HG03575 (cell line): ENCODE results near the gene GSTP1.
"Not testable (repeated sequence)": the region's sequence is repeated elsewhere in the genome, so short reads cannot be mapped to it uniquely, and the experiment has no call there.

Source experiments
- ATAC-seq: cut with Tn5 transposase; IDR thresholded peaks from one replicate; pipeline ENCODE4 v1.9.1; 2021; ENCODE audit not compliant: unreplicated experiment, insufficient number of reproducible peaks, low FRiP score; ENCODE audit errors: extremely low read depth

GSTP1 gene

GRCh38 chr11:67583247-67584204 is at the start of gene GSTP1:
Gene GSTP1 (plus strand): TSS chr11:67583812. CDS start chr11:67583844, 32 bp downstream.
- ATAC-seq, result no peak

- no peak for ATAC-seq
These were observed 49.4 kb upstream of the GSTP1 start for GRCh38 chr11:67534070-67534679.

GRCh38 chr11:67535561-67535960 is 48.1 kb upstream of the GSTP1 start:
- ATAC-seq, result no peak

DNA sequence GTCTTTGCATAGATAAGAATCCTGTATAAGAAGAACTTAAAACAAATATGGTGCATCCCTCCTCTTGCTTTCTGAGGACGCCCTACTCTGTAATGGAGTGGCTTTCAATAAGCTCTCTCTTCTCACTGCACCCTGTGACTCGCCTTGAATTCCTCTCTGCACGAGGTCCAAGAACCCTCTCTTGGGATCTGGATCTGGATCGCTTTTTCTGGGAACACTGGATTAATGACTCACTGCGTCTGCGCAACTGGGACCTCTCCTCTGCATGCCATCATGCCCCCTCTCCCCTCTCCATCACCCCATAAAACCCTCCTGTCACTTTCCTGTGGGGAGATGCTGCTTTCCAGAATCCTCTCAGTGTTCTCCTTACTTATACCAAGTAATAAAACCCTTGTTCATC is 45.3 kb upstream of the GSTP1 start:
- no peak for ATAC-seq

- no peak for ATAC-seq
These were observed 44.6 kb upstream of the GSTP1 start for GRCh38 chr11:67538823-67539505.

GRCh38 chr11:67539550-67539949 is 44.1 kb upstream of the GSTP1 start:
- ATAC-seq, result no peak

- ATAC-seq, result no peak
These were observed 42.4 kb upstream of the GSTP1 start for GRCh38 chr11:67541198-67541597.

DNA sequence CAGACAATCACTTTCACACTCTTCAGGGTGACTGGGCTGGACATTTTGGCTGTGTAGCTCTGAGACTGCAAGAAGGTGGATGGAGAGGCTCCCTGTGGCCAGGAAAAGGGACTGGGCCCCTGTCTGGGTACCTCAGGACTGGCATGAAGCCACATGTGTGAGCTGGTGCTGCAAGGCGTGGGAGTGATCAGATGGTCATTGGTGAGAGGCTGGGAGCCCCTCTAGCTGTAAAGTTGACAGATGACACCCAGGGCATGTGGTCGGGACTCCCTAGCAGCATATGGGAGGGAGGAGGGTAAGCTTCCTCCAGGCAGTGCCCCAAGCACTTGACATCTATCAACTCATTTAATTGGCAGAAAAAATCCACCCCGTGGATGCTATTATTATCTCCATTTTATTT is 41.4 kb upstream of the GSTP1 start:
- ATAC-seq, result no peak

DNA sequence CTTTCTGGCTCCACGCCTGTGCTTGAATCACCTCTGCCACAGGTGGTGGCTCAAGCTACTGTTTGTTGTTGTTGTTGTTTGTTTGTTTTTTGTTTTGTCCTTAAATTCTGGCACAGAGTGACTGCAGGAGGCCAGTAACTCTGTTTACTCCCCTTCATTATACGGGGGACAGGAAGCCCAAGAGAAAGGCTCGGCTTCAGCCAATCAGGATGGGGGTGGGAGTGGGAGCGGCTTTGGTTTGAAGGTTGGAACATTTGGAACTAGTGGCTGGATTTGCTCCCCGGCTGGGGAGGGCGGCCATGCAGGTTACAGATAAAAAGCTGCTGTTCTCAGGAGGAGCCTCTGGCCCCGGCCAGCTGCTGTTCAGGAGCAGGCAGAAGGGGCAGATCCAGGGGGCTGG is 40.6 kb upstream of the GSTP1 start:
- ATAC-seq, result no peak

- no peak for ATAC-seq
These were observed 40.0 kb upstream of the GSTP1 start for GRCh38 chr11:67543585-67543984.

DNA sequence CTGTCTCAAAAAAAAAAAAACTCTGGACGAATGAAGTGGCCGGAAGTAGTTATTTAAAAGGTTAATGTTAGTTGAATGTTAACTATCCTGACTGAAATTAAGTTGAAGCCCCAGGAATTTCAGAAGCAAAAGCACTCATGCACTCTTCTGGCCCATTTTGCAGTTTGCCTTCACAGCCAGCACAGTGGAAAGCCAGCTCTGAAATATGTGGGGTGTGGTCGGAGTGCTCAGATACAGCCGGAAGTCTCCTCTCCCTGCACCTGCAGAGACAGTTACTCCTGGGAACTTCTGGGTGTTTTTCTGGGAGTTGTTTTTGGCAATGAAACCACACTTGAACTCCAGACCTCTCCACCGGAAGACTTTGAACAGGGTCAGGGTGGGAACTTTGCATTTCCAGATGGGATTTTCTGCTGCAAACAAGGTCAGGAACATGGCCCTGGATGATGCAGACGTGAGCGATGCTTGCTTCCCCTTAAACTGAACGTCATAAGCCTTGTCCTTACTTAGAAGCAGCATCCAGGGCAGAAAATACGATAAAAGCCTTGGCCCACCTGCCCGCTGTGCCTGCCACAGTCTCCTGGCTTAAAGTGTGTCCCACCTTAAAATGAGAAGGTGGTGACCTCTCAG is 38.9 kb upstream of the GSTP1 start:
- ATAC-seq, result no peak

- no peak for ATAC-seq
These were observed 38.3 kb upstream of the GSTP1 start for GRCh38 chr11:67545280-67545679.

GRCh38 chr11:67548112-67548511 is 35.5 kb upstream of the GSTP1 start:
- not testable (repeated sequence) for ATAC-seq

GRCh38 chr11:67548555-67549110 is 35.0 kb upstream of the GSTP1 start:
- no peak for ATAC-seq

DNA sequence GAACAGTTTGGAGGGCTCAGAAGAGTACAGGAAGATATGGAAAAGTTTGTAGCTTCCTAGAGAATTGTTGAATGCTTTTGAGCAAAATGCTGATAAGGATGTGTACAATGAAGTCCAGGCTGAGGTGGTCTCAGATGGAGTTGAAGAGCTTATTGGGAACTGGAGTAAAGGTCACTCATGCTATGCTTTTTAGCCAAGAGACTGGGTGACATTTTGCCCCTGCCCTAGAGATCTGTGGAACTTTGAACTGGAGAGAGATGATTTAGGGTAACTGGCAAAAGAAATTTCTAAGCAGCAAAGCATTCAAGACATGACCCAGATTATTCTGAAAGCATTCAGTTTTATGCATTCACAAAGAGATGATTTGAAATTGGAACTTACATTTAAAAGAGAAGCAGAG is 32.5 kb upstream of the GSTP1 start:
- no peak for ATAC-seq

DNA sequence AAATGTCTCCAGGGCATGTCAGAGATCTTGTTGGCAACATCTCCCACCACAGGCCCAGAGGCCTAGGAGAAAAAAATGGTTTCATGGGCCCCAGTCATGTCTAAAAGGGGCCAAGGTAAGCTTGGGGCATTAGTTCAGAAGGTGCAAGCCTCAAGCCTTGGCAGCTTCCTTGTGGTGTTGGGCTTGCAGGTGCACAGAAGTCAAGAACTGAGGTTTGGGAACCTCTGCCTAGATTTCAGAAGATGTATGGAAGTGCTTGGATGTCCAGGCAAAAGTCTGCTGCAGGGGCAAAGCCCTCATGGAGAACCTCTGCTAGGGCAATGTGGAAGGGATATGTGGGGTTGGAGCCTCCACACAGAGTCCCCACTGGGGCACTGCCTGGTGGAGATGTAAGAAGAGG is 31.9 kb upstream of the GSTP1 start:
- ATAC-seq, result not testable (repeated sequence)

DNA sequence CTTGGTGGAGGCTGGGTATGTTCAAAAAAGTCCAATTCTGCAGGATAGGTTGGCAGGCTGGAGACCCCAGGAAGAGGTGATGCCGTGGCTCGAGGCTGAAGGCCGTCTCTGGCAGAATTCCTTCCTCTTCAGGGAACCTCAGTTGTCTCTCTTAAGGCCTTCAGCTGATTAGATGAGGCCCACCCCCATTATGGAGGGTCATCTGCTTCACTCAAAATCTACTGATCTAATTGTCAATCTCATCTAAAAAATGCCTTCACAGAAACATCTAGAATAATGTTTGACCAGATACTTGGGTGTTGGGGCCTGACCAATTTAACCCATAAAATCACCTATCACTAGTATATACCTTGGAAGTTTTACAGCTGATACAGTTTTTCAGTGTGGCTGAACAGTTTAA is 27.4 kb upstream of the GSTP1 start:
- ATAC-seq, result no peak

GRCh38 chr11:67558084-67558772 is 25.4 kb upstream of the GSTP1 start:
- no peak for ATAC-seq
